ENCODE results near the gene UNC45A. TPM values are rescaled to one million over a fixed set of nuclear protein-coding genes. Genes with fewer than 3 reads are reported as not detected.
A peak's percentile ranks its signal among the peaks of the same experiment; 100 is the strongest.

UNC45A gene
- total and polyA plus RNA-seq, 9 donors, result 26.2 to 75.6 (median 53.2) TPM

- no peaks in the 10 kb centered on the region for H3K27me3 ChIP-seq
- H3K4me1 ChIP-seq (ENCODE audit: insufficient read depth), result peaks cover 7% of the 10 kb centered on the region
- intact Hi-C loops (cut with DNase I), result loop anchor here in 2 of 4 donors (5.0 to 10.0 kb wide), 2 partner anchors 317 to 320 kb away; no protein-coding TSS in a partner anchor
- H3K4me3 ChIP-seq, result peak within 1 kb of the TSS; percentile 61
- H3K9me3 ChIP-seq, result no peaks in the 10 kb centered on the region
- no peak for TF ChIP-seq EP300 (IDR thresholded peaks at IDR 0.05)
- TF ChIP-seq POLR2A (IDR thresholded peaks at IDR 0.05), result peak; percentile 56
- TF ChIP-seq CTCF (IDR thresholded peaks at IDR 0.05), result no peak
- 2% methylated on average over 69 of the region's 69 CpGs for WGBS, 3 donors
- DNase-seq, result peak; percentile 92 to 95 (median 93)
- H3K36me3 ChIP-seq, result no peaks in the 10 kb centered on the region
- H3K27ac ChIP-seq, result peak within 1 kb of the TSS; percentile 78 to 80
Observed at GRCh38 chr15:90954712-90955623, 19.9 kb downstream of the UNC45A start, which contains the start of gene RCCD1. Gene RCCD1 (plus strand): TSS chr15:90954884. CDS start chr15:90956735, 1,851 bp downstream.

DNA sequence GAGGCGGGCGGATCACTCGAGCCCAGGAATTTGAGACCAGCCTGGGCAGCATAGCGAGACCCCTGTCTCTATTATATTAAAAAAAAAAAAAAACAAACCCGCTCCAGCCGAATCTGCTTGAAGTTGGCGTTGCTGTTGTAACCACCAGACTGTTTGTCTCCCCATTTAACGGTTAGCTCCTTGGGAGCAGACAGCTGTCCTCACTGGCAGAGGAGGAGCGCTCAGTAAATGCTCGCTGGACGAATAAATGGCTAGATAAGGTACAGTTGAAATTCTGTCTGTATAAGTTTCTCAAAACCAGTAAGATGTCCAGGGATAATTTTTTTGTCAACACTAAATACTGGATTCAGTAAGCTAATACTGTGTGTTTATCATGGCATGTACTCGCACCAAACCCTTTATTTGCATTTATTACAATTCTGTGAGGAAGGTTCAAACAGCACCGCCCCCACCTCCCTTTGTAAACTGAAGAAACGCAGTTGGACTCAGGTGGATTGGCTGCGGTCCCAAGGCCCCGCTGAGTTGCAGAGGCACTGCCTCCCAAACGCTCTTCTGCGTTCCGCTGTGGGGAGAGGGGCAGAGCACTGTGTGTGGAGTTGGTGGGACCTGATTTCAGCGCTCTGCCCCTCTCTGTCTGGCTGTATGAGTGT lies 20.7 kb downstream of the UNC45A start:
- DNase-seq, result peak in 3 of 5 donors; percentile 39 to 61 (median 59)

DNA sequence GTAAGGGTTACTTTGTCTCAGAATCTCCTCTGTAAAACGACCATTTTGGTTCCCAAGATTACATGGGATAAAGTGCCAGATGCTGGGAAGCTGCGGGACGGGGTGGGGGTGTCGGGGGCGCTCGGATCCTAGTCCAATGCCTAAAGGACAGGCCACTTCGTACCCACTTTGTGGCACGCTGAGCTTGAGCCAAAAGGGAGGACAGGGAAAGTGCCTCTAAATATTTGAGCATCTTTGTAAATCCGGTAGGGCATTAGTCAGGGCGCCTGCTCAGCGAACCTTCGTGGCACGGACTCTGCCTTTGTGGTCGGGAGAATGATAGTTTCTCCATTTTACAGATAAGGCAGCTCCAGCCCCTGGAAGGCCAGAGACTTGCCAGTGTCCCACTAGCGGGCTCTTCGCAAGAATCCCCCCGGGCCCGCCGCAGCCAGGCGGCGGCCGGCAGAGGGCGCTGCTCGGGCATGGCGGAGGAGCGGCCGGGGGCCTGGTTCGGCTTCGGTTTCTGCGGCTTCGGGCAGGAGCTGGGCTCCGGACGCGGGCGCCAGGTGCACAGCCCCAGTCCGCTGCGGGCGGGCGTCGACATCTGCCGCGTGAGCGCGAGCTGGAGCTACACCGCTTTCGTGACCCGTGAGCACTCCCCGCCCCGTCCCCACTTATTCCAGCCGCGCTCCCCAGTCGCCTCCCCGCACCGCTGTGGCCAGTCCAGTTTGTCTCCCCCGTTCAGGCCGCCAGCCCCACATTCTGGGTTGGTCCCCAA lies 21.4 kb downstream of the UNC45A start:
- Histone ChIP-seq H3K36me3 (no peaks in the 10 kb centered on the region), H3K27ac (peak overlapping the region; percentile 67 to 68), H3K4me3 (peak overlapping the region; percentile 80), H3K4me1 (ENCODE audit: insufficient read depth) (peaks cover 7% of the 10 kb centered on the region), H3K27me3 (no peaks in the 10 kb centered on the region), H3K9me3 (no peaks in the 10 kb centered on the region)
- no peak for TF ChIP-seq EP300 (IDR thresholded peaks at IDR 0.05)
- peak; percentile 86 to 96 (median 93) for TF ChIP-seq CTCF (IDR thresholded peaks at IDR 0.05)
- 4 to 5% (median 4%) methylated on average over 45 to 56 of the region's 56 CpGs for WGBS, 3 donors
- intact Hi-C loops (cut with DNase I), result loop anchor here in 2 of 4 donors (5.0 to 10.0 kb wide), 2 partner anchors 316 to 318 kb away; no protein-coding TSS in a partner anchor
- DNase-seq, result peak; percentile 73 to 89 (median 83)

More for the DNA sequence above, 20.7 kb downstream of the UNC45A start:
- Histone ChIP-seq H3K27me3 (no peaks in the 10 kb centered on the region), H3K4me1 (ENCODE audit: insufficient read depth) (peaks cover 7% of the 10 kb centered on the region), H3K27ac (no peak overlapping the region), H3K9me3 (no peaks in the 10 kb centered on the region), H3K36me3 (no peaks in the 10 kb centered on the region), H3K4me3 (peak overlapping the region; percentile 61)
- intact Hi-C loops (cut with DNase I), result loop anchor here in 2 of 4 donors (5.0 to 10.0 kb wide), 2 partner anchors 317 to 319 kb away; no protein-coding TSS in a partner anchor
- 49 to 70% (median 57%) methylated on average over 20 of the region's 20 CpGs for WGBS, 3 donors
- TF ChIP-seq EP300 (IDR thresholded peaks at IDR 0.05), result no peak

- intact Hi-C loops (cut with DNase I), result loop anchor here in 2 of 4 donors (5.0 to 10.0 kb wide), 2 partner anchors 315 to 318 kb away; no protein-coding TSS in a partner anchor
- Histone ChIP-seq H3K27ac (peak overlapping the region; percentile 67 to 68), H3K4me1 (ENCODE audit: insufficient read depth) (peaks cover 7% of the 10 kb centered on the region), H3K9me3 (no peaks in the 10 kb centered on the region), H3K27me3 (no peaks in the 10 kb centered on the region), H3K4me3 (peak overlapping the region; percentile 80), H3K36me3 (no peaks in the 10 kb centered on the region)
- WGBS, 3 donors, result 4% methylated on average over 39 to 63 of the region's 63 CpGs
- peak in 3 of 5 donors; percentile 44 to 65 (median 54) for DNase-seq
- TF ChIP-seq EP300 (IDR thresholded peaks at IDR 0.05), result no peak
- TF ChIP-seq POLR2A (IDR thresholded peaks at IDR 0.05), result peak; percentile 7
Observed at GRCh38 chr15:90957031-90957790, 22.1 kb downstream of the UNC45A start.

All from ovary (tissue), 9 donors.